Measurements from ENCODE around the gene LYSMD4.

GRCh38 chr15:99707473-99708270 lies 25.6 kb downstream of the LYSMD4 start:
- TF ChIP-seq CTCF (optimal IDR thresholded peaks at IDR 0.05 in 1 of 3, IDR thresholded peaks at IDR 0.05 in 1 of 3, conservative IDR thresholded peaks at IDR 0.05 in 1 of 3; ENCODE audit: extremely low read depth in 1 of 3, insufficient read depth in 2 of 3, low read length in 3 of 3), result no peak
- no peak for TF ChIP-seq EZH2 (IDR thresholded peaks at IDR 0.05; ENCODE audit: low read length)

Measured in keratinocyte (primary cell).